Measurements from ENCODE around the gene IFITM5.

The IFITM5 gene

GRCh38 chr11:256952-257737, 42.2 kb downstream of the IFITM5 start:
- peaks cover 28% of the 10 kb centered on the region for H3K27me3 ChIP-seq (replicated peaks; ENCODE audit: control insufficient read depth, insufficient read depth, low read length)
- H3K9me3 ChIP-seq (ENCODE audit: control insufficient read depth, low read length): no peaks in the 10 kb centered on the region
- H3K4me1 ChIP-seq (ENCODE audit: control insufficient read depth, insufficient read depth, low read length): peaks cover 5% of the 10 kb centered on the region
- H3K9ac ChIP-seq (ENCODE audit: low read length): no peak overlapping the region
- no peak for DNase-seq (ENCODE audit: low read depth)
- H3K36me3 ChIP-seq (ENCODE audit: control insufficient read depth, insufficient read depth, low read length, severe bottlenecking): peaks cover 15% of the 10 kb centered on the region
- H3K4me3 ChIP-seq (ENCODE audit: low read length): no peak overlapping the region

GRCh38 chr11:255816-256215, 43.5 kb downstream of the IFITM5 start:
- no peak overlapping the region for H3K9ac ChIP-seq (ENCODE audit: low read length)
- DNase-seq (ENCODE audit: low read depth): no peak
- peaks cover 28% of the 10 kb centered on the region for H3K36me3 ChIP-seq (ENCODE audit: control insufficient read depth, insufficient read depth, low read length, severe bottlenecking)
- H3K27me3 ChIP-seq (replicated peaks; ENCODE audit: control insufficient read depth, insufficient read depth, low read length): peaks cover 28% of the 10 kb centered on the region
- no peak overlapping the region for H3K4me3 ChIP-seq (ENCODE audit: low read length)
- no peaks in the 10 kb centered on the region for H3K9me3 ChIP-seq (ENCODE audit: control insufficient read depth, low read length)
- peaks cover 5% of the 10 kb centered on the region for H3K4me1 ChIP-seq (ENCODE audit: control insufficient read depth, insufficient read depth, low read length)

GRCh38 chr11:255176-255575, 44.1 kb downstream of the IFITM5 start:
- Histone ChIP-seq H3K36me3 (ENCODE audit: control insufficient read depth, insufficient read depth, low read length, severe bottlenecking) (peaks cover 34% of the 10 kb centered on the region), H3K27me3 (replicated peaks; ENCODE audit: control insufficient read depth, insufficient read depth, low read length) (peaks cover 24% of the 10 kb centered on the region), H3K9me3 (ENCODE audit: control insufficient read depth, low read length) (no peaks in the 10 kb centered on the region), H3K9ac (ENCODE audit: low read length) (no peak overlapping the region), H3K4me1 (ENCODE audit: control insufficient read depth, insufficient read depth, low read length) (peaks cover 5% of the 10 kb centered on the region), H3K4me3 (ENCODE audit: low read length) (no peak overlapping the region)
- DNase-seq (ENCODE audit: low read depth): peak; percentile 83

- Histone ChIP-seq H3K4me3 (ENCODE audit: low read length) (no peak overlapping the region), H3K36me3 (ENCODE audit: control insufficient read depth, insufficient read depth, low read length, severe bottlenecking) (peaks cover 45% of the 10 kb centered on the region)
Measured at GRCh38 chr11:253886-254270, 45.4 kb downstream of the IFITM5 start.

GRCh38 chr11:253160-253885, 46.0 kb downstream of the IFITM5 start:
- DNase-seq (ENCODE audit: low read depth): no peak

More at GRCh38 chr11:253886-254270, 45.4 kb downstream of the IFITM5 start:
- no peak for DNase-seq (ENCODE audit: low read depth)
- no peak overlapping the region for H3K9ac ChIP-seq (ENCODE audit: low read length)
- no peaks in the 10 kb centered on the region for H3K9me3 ChIP-seq (ENCODE audit: control insufficient read depth, low read length)
- H3K4me1 ChIP-seq (ENCODE audit: control insufficient read depth, insufficient read depth, low read length): peaks cover 5% of the 10 kb centered on the region
- H3K27me3 ChIP-seq (replicated peaks; ENCODE audit: control insufficient read depth, insufficient read depth, low read length): peaks cover 12% of the 10 kb centered on the region

GRCh38 chr11:252666-253065, 46.7 kb downstream of the IFITM5 start:
- Histone ChIP-seq H3K36me3 (ENCODE audit: control insufficient read depth, insufficient read depth, low read length, severe bottlenecking) (peaks cover 57% of the 10 kb centered on the region), H3K9me3 (ENCODE audit: control insufficient read depth, low read length) (no peaks in the 10 kb centered on the region), H3K4me3 (ENCODE audit: low read length) (no peak overlapping the region), H3K9ac (ENCODE audit: low read length) (no peak overlapping the region), H3K4me1 (ENCODE audit: control insufficient read depth, insufficient read depth, low read length) (peaks cover 5% of the 10 kb centered on the region), H3K27me3 (replicated peaks; ENCODE audit: control insufficient read depth, insufficient read depth, low read length) (peaks cover 6% of the 10 kb centered on the region)
- no peak for DNase-seq (ENCODE audit: low read depth)

More at GRCh38 chr11:253160-253885, 46.0 kb downstream of the IFITM5 start:
- Histone ChIP-seq H3K4me1 (ENCODE audit: control insufficient read depth, insufficient read depth, low read length) (peaks cover 5% of the 10 kb centered on the region), H3K4me3 (ENCODE audit: low read length) (no peak overlapping the region), H3K27me3 (replicated peaks; ENCODE audit: control insufficient read depth, insufficient read depth, low read length) (peaks cover 9% of the 10 kb centered on the region), H3K9ac (ENCODE audit: low read length) (no peak overlapping the region), H3K9me3 (ENCODE audit: control insufficient read depth, low read length) (no peaks in the 10 kb centered on the region), H3K36me3 (ENCODE audit: control insufficient read depth, insufficient read depth, low read length, severe bottlenecking) (peaks cover 50% of the 10 kb centered on the region)

GRCh38 chr11:251550-251949, 47.8 kb downstream of the IFITM5 start:
- peaks cover 68% of the 10 kb centered on the region for H3K36me3 ChIP-seq (ENCODE audit: control insufficient read depth, insufficient read depth, low read length, severe bottlenecking)
- no peak overlapping the region for H3K9ac ChIP-seq (ENCODE audit: low read length)
- peaks cover 5% of the 10 kb centered on the region for H3K4me1 ChIP-seq (ENCODE audit: control insufficient read depth, insufficient read depth, low read length)
- no peak overlapping the region for H3K4me3 ChIP-seq (ENCODE audit: low read length)
- DNase-seq (ENCODE audit: low read depth): no peak
- no peaks in the 10 kb centered on the region for H3K9me3 ChIP-seq (ENCODE audit: control insufficient read depth, low read length)
- no peaks in the 10 kb centered on the region for H3K27me3 ChIP-seq (replicated peaks; ENCODE audit: control insufficient read depth, insufficient read depth, low read length)

GRCh38 chr11:250740-251299, 48.5 kb downstream of the IFITM5 start:
- peaks cover 75% of the 10 kb centered on the region for H3K36me3 ChIP-seq (ENCODE audit: control insufficient read depth, insufficient read depth, low read length, severe bottlenecking)
- DNase-seq (ENCODE audit: low read depth): peak; percentile 73
- no peaks in the 10 kb centered on the region for H3K9me3 ChIP-seq (ENCODE audit: control insufficient read depth, low read length)
- H3K4me1 ChIP-seq (ENCODE audit: control insufficient read depth, insufficient read depth, low read length): peaks cover 5% of the 10 kb centered on the region
- no peak overlapping the region for H3K4me3 ChIP-seq (ENCODE audit: low read length)
- H3K27me3 ChIP-seq (replicated peaks; ENCODE audit: control insufficient read depth, insufficient read depth, low read length): no peaks in the 10 kb centered on the region
- H3K9ac ChIP-seq (ENCODE audit: low read length): no peak overlapping the region

GRCh38 chr11:250274-250673, 49.1 kb downstream of the IFITM5 start:
- Histone ChIP-seq H3K4me1 (ENCODE audit: control insufficient read depth, insufficient read depth, low read length) (peaks cover 3% of the 10 kb centered on the region), H3K36me3 (ENCODE audit: control insufficient read depth, insufficient read depth, low read length, severe bottlenecking) (peaks cover 81% of the 10 kb centered on the region), H3K9ac (ENCODE audit: low read length) (no peak overlapping the region), H3K9me3 (ENCODE audit: control insufficient read depth, low read length) (no peaks in the 10 kb centered on the region), H3K4me3 (ENCODE audit: low read length) (no peak overlapping the region), H3K27me3 (replicated peaks; ENCODE audit: control insufficient read depth, insufficient read depth, low read length) (no peaks in the 10 kb centered on the region)
- no peak for DNase-seq (ENCODE audit: low read depth)

GRCh38 chr11:249062-249461, 50.3 kb downstream of the IFITM5 start:
- Histone ChIP-seq H3K9me3 (ENCODE audit: control insufficient read depth, low read length) (no peaks in the 10 kb centered on the region), H3K27me3 (replicated peaks; ENCODE audit: control insufficient read depth, insufficient read depth, low read length) (no peaks in the 10 kb centered on the region), H3K9ac (ENCODE audit: low read length) (no peak overlapping the region), H3K4me1 (ENCODE audit: control insufficient read depth, insufficient read depth, low read length) (no peaks in the 10 kb centered on the region), H3K4me3 (ENCODE audit: low read length) (no peak overlapping the region), H3K36me3 (ENCODE audit: control insufficient read depth, insufficient read depth, low read length, severe bottlenecking) (peaks cover 93% of the 10 kb centered on the region)
- no peak for DNase-seq (ENCODE audit: low read depth)
